ENCODE measurements around the gene PRXL2B. TPM values are rescaled to one million over a fixed set of nuclear protein-coding genes. Genes with fewer than 3 reads are reported as not detected.

Gene PRXL2B
- total and polyA plus RNA-seq, 12 donors, result 3.7 to 12.0 (median 5.4) TPM

- peaks cover 0 to 38% (median 9%) of the 10 kb centered on the region in 11 donors for H3K9me3 ChIP-seq
- WGBS, 2 donors, result 82% methylated on average over 11 of the region's 11 CpGs
- H3K4me1 ChIP-seq, result peaks cover 0 to 5% (median 1%) of the 10 kb centered on the region in 9 donors
- H3K36me3 ChIP-seq, result no peaks in the 10 kb centered on the region
- no peak for ATAC-seq
- intact Hi-C loops (cut with DNase I), result loop anchor here in 1 of 10 donors (10.0 kb wide), 1 partner anchor 168 kb away; no protein-coding TSS in a partner anchor
- no peak overlapping the region for H3K4me3 ChIP-seq
- TF ChIP-seq CTCF (IDR thresholded peaks at IDR 0.05), result no peak
- no peak for DNase-seq
- no peak overlapping the region for H3K27ac ChIP-seq
- H3K27me3 ChIP-seq, result peaks cover 0 to 48% (median 11%) of the 10 kb centered on the region in 7 donors
Observed at GRCh38 chr1:2612591-2613365, 26.2 kb downstream of the PRXL2B start.

- Histone ChIP-seq H3K4me1 (peaks cover 0 to 4% (median 0%) of the 10 kb centered on the region in 9 donors), H3K9me3 (peaks cover 0 to 38% (median 9%) of the 10 kb centered on the region in 11 donors), H3K27me3 (peaks cover 0 to 53% (median 11%) of the 10 kb centered on the region in 7 donors), H3K27ac (no peak overlapping the region), H3K4me3 (no peak overlapping the region), H3K36me3 (no peaks in the 10 kb centered on the region)
- TF ChIP-seq CTCF (IDR thresholded peaks at IDR 0.05), result no peak
- DNase-seq (no peak), ATAC-seq (no peak)
- WGBS, 2 donors, result 88 to 93% methylated on average over 2 of the region's 2 CpGs
- intact Hi-C loops (cut with DNase I), result loop anchor here in 1 of 10 donors (10.0 kb wide), 1 partner anchor 169 kb away; no protein-coding TSS in a partner anchor
Observed at GRCh38 chr1:2614145-2614544, 27.6 kb downstream of the PRXL2B start.

- WGBS, 2 donors, result 12 to 15% methylated on average over 1 of the region's 1 CpG
Observed at GRCh38 chr1:2617971-2618470, 31.4 kb downstream of the PRXL2B start.

More at GRCh38 chr1:2617971-2618470, 31.4 kb downstream of the PRXL2B start:
- DNase-seq (no peak), ATAC-seq (no peak)
- H3K27ac ChIP-seq, result no peak overlapping the region
- intact Hi-C loops (cut with DNase I), result loop anchor here in 1 of 10 donors (10.0 kb wide), 1 partner anchor 173 kb away; no protein-coding TSS in a partner anchor
- H3K9me3 ChIP-seq, result peaks cover 0 to 37% (median 11%) of the 10 kb centered on the region in 11 donors
- H3K36me3 ChIP-seq, result no peaks in the 10 kb centered on the region
- H3K4me1 ChIP-seq, result no peaks in the 10 kb centered on the region
- no peak overlapping the region for H3K4me3 ChIP-seq
- peaks cover 0 to 37% (median 21%) of the 10 kb centered on the region in 7 donors for H3K27me3 ChIP-seq
- no peak for TF ChIP-seq CTCF (IDR thresholded peaks at IDR 0.05)

Measured in heart right ventricle (tissue), 16 donors.